HG03521 (cell line): Measurements from ENCODE around the gene QARS1.

Experiments used
- ATAC-seq: cut with Tn5 transposase; IDR thresholded peaks from one replicate; pipeline ENCODE4 v1.9.1; 2021; ENCODE audit warnings: mild to moderate bottlenecking, moderate library complexity; ENCODE audit not compliant: unreplicated experiment

Gene QARS1

GRCh38 chr3:49104427-49105291 is at the start of gene QARS1:
Gene QARS1, minus strand, starts transcription at chr3:49104757. Its CDS starts 24 bp downstream, at chr3:49104733.
- ATAC-seq = peak; percentile 89

- ATAC-seq = no peak
Measured at GRCh38 chr3:49153349-49153912, 48.9 kb upstream of the QARS1 start.

GRCh38 chr3:49151610-49152009 is 47.1 kb upstream of the QARS1 start:
- ATAC-seq = no peak

- no peak for ATAC-seq
Measured at GRCh38 chr3:49148159-49148558, 43.6 kb upstream of the QARS1 start.

- no peak for ATAC-seq
Measured at GRCh38 chr3:49140080-49140479, 35.5 kb upstream of the QARS1 start.

- no peak for ATAC-seq
Measured at GRCh38 chr3:49135499-49135898, 30.9 kb upstream of the QARS1 start.

GRCh38 chr3:49134471-49135265 is 30.1 kb upstream of the QARS1 start:
- ATAC-seq = no peak

- ATAC-seq = no peak
Measured at GRCh38 chr3:49133226-49133951, 28.8 kb upstream of the QARS1 start.

- ATAC-seq = no peak
Measured at GRCh38 chr3:49132437-49133225, 28.1 kb upstream of the QARS1 start, which contains the start of gene LAMB2. Gene LAMB2, minus strand, starts transcription at chr3:49133050. Its CDS starts 183 bp downstream, at chr3:49132867.

- no peak for ATAC-seq
Measured at GRCh38 chr3:49132073-49132436, 27.5 kb upstream of the QARS1 start.

- no peak for ATAC-seq
Measured at GRCh38 chr3:49131576-49131975, 27.0 kb upstream of the QARS1 start.

GRCh38 chr3:49131040-49131439 is 26.5 kb upstream of the QARS1 start:
- no peak for ATAC-seq

- no peak for ATAC-seq
Measured at GRCh38 chr3:49124991-49125670, 20.6 kb upstream of the QARS1 start.

- no peak for ATAC-seq
Measured at GRCh38 chr3:49124203-49124602, 19.6 kb upstream of the QARS1 start.

- no peak for ATAC-seq
Measured at GRCh38 chr3:49123687-49124086, 19.1 kb upstream of the QARS1 start.

- no peak for ATAC-seq
Measured at GRCh38 chr3:49122886-49123545, 18.5 kb upstream of the QARS1 start.

- no peak for ATAC-seq
Measured at GRCh38 chr3:49122451-49122850, 17.9 kb upstream of the QARS1 start.

GRCh38 chr3:49122022-49122421 is 17.5 kb upstream of the QARS1 start:
- no peak for ATAC-seq

GRCh38 chr3:49121132-49121736 is 16.7 kb upstream of the QARS1 start:
- ATAC-seq = no peak
